Measurements from ENCODE around the gene ALDH1A3. TPM values are rescaled to one million over a fixed set of nuclear protein-coding genes. Genes with fewer than 3 reads are reported as not detected.

The ALDH1A3 gene
- total RNA-seq, 1 experiment from 2014 or later = 248 TPM

DNA sequence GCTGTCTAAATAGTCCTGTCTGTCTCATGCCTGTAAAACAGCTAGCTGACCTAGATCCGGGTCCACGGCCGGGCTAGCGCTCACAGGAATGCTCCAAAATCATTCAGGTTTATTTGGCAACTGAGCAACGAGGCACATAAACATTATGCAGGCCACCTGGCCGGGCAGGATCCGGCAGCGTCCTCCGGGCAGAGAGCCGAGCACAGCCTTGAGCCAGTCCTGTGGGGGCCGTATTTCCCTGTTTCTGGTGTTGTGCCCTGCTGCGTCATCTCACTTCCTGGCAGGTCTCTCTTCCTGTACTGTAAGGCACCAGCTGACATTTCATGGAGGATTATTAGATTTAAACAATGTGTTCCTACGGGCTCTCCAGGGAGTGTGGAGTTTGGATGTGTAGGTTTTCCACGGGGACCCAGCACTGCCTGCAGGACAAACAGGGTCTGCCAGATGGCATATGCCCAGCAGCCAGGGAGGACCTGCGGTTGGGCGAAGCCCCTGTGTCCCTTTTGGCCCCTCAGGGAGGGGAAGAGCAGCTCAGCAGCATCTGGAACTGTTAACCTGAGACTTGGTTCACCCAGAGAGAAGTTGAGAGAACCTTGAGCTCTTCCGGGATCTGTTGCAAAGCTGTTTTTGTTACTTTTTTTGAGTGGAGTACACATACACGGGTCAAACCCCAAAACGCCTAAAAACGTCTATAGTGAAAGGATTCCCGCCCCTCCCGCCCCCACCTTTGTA is 23.0 kb downstream of the ALDH1A3 start:
- TF ChIP-seq ELF1 (IDR thresholded peaks at IDR 0.05; ENCODE audit: borderline replicate concordance, low read depth) (no peak), EGR1 (IDR thresholded peaks at IDR 0.05; ENCODE audit: low read depth) (no peak), ZNF274 (IDR thresholded peaks at IDR 0.05; ENCODE audit: low read depth, low read length) (no peak), SRF (IDR thresholded peaks at IDR 0.05; ENCODE audit: low read depth) (no peak), EZH2phosphoT487 (IDR thresholded peaks at IDR 0.05; ENCODE audit: borderline replicate concordance) (no peak), ZFX (IDR thresholded peaks at IDR 0.05) (no peak), POLR2A (IDR thresholded peaks at IDR 0.05; ENCODE audit: borderline replicate concordance, extremely low read depth, insufficient read depth, insufficient read length) (no peak), YY1 (IDR thresholded peaks at IDR 0.05; ENCODE audit: extremely low read depth, insufficient replicate concordance, low read depth, low read length) (no peak), RAD21 (IDR thresholded peaks at IDR 0.05; ENCODE audit: low read depth) (no peak), CEBPB (IDR thresholded peaks at IDR 0.05; ENCODE audit: low read depth) (no peak), EZH2 (IDR thresholded peaks at IDR 0.05) (no peak), SP1 (IDR thresholded peaks at IDR 0.05; ENCODE audit: low read depth) (no peak), MAX (IDR thresholded peaks at IDR 0.05) (no peak), FOSL1 (IDR thresholded peaks at IDR 0.05; ENCODE audit: low read depth) (no peak), JUND (IDR thresholded peaks at IDR 0.05) (no peak)
- TF ChIP-seq, protein P1, sequence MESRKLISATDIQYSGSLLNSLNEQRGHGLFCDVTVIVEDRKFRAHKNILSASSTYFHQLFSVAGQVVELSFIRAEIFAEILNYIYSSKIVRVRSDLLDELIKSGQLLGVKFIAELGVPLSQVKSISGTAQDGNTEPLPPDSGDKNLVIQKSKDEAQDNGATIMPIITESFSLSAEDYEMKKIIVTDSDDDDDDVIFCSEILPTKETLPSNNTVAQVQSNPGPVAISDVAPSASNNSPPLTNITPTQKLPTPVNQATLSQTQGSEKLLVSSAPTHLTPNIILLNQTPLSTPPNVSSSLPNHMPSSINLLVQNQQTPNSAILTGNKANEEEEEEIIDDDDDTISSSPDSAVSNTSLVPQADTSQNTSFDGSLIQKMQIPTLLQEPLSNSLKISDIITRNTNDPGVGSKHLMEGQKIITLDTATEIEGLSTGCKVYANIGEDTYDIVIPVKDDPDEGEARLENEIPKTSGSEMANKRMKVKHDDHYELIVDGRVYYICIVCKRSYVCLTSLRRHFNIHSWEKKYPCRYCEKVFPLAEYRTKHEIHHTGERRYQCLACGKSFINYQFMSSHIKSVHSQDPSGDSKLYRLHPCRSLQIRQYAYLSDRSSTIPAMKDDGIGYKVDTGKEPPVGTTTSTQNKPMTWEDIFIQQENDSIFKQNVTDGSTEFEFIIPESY (IDR thresholded peaks at IDR 0.05; ENCODE audit: extremely low read depth, insufficient replicate concordance, low read length) = no peak
- TF ChIP-seq, protein P2, sequence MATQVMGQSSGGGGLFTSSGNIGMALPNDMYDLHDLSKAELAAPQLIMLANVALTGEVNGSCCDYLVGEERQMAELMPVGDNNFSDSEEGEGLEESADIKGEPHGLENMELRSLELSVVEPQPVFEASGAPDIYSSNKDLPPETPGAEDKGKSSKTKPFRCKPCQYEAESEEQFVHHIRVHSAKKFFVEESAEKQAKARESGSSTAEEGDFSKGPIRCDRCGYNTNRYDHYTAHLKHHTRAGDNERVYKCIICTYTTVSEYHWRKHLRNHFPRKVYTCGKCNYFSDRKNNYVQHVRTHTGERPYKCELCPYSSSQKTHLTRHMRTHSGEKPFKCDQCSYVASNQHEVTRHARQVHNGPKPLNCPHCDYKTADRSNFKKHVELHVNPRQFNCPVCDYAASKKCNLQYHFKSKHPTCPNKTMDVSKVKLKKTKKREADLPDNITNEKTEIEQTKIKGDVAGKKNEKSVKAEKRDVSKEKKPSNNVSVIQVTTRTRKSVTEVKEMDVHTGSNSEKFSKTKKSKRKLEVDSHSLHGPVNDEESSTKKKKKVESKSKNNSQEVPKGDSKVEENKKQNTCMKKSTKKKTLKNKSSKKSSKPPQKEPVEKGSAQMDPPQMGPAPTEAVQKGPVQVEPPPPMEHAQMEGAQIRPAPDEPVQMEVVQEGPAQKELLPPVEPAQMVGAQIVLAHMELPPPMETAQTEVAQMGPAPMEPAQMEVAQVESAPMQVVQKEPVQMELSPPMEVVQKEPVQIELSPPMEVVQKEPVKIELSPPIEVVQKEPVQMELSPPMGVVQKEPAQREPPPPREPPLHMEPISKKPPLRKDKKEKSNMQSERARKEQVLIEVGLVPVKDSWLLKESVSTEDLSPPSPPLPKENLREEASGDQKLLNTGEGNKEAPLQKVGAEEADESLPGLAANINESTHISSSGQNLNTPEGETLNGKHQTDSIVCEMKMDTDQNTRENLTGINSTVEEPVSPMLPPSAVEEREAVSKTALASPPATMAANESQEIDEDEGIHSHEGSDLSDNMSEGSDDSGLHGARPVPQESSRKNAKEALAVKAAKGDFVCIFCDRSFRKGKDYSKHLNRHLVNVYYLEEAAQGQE (IDR thresholded peaks at IDR 0.05; ENCODE audit: low read depth) = no peak
- TF ChIP-seq, protein P3, sequence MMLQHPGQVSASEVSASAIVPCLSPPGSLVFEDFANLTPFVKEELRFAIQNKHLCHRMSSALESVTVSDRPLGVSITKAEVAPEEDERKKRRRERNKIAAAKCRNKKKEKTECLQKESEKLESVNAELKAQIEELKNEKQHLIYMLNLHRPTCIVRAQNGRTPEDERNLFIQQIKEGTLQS (IDR thresholded peaks at IDR 0.05) = no peak
- no peak overlapping the region for H3K9ac ChIP-seq (ENCODE audit: low read length)
- H3K9me2 ChIP-seq (ENCODE audit: insufficient read depth) = no peaks in the 10 kb centered on the region
- H3K79me2 ChIP-seq (ENCODE audit: insufficient read depth, low read length) = peaks cover 71% of the 10 kb centered on the region; the same call in 1 of the 2 replicates
- H4K20me1 ChIP-seq (ENCODE audit: insufficient read depth) = peaks cover 17% of the 10 kb centered on the region; the same call in 1 of the 2 replicates
- H3K9me3 ChIP-seq (ENCODE audit: control insufficient read depth in 1 of 2, insufficient read depth in 1 of 2, low read depth in 1 of 2, low read length in 2 of 2) = no peaks in the 10 kb centered on the region
- H3K36me3 ChIP-seq (ENCODE audit: control insufficient read depth in 1 of 2, insufficient read depth in 2 of 2, low read length in 2 of 2) = peaks cover 39 to 98% of the 10 kb centered on the region in 2 experiments
- H3K4me1 ChIP-seq (ENCODE audit: control insufficient read depth in 1 of 2, insufficient read depth in 2 of 2, low read length in 2 of 2) = no peaks in the 10 kb centered on the region
- H3K27ac ChIP-seq (ENCODE audit: low read depth, low read length) = no peak overlapping the region
- DNase-seq (ENCODE audit: low read depth, low spot score) (no peak), ATAC-seq (no peak)
- CTCF ChIA-PET = interaction anchor here (1.1 kb wide), 1 partner anchor 16 kb away, joined by 3 read pairs; no protein-coding TSS in a partner anchor
- no TSS peak for BruUV-seq (replicated peaks)
- POLR2A ChIA-PET = no interaction called here
- intact Hi-C loops (cut with micrococcal nuclease) = no loop called here
- no peaks in the 10 kb centered on the region for H3K27me3 ChIP-seq (ENCODE audit: insufficient read depth, low read length)
- no peak overlapping the region for H2AFZ ChIP-seq (ENCODE audit: low read depth, low read length, poor library complexity, severe bottlenecking)
- no peak overlapping the region for H3K4me3 ChIP-seq (replicated peaks in 1 of 2; ENCODE audit: low read depth in 1 of 2, low read length in 2 of 2)
- H3K4me2 ChIP-seq (ENCODE audit: low read length) = no peak overlapping the region
- RAD21 ChIA-PET (ENCODE audit: low non-redundant PET in 1 of 2, low total read pairs in 2 of 2, uncharacterized antibody in 2 of 2, unreplicated experiment in 2 of 2) = no interaction called here

Measured in HCT116 (cell line).